AG10803 (cell line): ENCODE measurements around the gene ZXDA.

Experiments used
- DNase-seq: peaks from one replicate; pipeline ENCODE4 v3.0.0; 2010; ENCODE audit warnings: low read depth
- H3K4me3 ChIP-seq: 2 replicates; pipeline ENCODE4 v1.5.1; 2011; ENCODE audit warnings: mild to moderate bottlenecking, low read length, control low read depth
- TF ChIP-seq, protein P1 (sequence below): conservative IDR thresholded peaks from 2 replicates; pipeline ENCODE4 v1.5.1; 2011; ENCODE audit warnings: mild to moderate bottlenecking, low read length, control low read depth, inconsistent platforms

Gene ZXDA

DNA sequence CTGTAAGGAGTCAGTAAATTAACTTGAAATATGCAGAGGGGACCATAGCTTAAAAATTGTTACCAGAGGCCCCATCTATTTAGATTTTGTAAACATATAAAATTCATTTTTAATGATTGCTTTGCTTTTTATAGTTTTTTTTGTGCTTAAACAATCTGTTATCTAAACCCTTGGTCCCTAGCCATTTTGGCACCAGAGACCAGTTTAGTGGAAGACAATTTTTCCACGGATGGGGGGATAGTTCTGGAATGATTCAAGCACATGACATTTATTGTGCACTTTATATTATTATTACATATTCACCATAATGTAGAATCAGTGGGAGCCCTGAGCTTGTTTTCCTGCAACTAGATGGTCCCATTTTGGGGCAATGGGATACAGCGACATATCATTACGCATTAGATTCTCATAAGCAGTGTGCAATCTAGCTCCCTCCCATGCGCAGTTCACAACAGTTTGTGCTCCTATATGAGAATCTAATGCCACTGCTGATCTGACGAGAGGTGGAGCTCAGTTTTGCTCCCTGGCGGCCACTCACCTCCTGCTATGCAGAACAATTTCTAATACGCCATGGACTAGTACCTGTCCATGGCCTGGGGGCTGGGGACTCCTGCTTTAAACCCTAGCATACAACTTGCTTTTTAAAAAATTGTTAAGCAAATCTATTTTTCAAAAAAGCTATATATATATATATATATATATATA is 5.9 kb downstream of the ZXDA start:
- DNase-seq, result no peak
- TF ChIP-seq, protein P1, sequence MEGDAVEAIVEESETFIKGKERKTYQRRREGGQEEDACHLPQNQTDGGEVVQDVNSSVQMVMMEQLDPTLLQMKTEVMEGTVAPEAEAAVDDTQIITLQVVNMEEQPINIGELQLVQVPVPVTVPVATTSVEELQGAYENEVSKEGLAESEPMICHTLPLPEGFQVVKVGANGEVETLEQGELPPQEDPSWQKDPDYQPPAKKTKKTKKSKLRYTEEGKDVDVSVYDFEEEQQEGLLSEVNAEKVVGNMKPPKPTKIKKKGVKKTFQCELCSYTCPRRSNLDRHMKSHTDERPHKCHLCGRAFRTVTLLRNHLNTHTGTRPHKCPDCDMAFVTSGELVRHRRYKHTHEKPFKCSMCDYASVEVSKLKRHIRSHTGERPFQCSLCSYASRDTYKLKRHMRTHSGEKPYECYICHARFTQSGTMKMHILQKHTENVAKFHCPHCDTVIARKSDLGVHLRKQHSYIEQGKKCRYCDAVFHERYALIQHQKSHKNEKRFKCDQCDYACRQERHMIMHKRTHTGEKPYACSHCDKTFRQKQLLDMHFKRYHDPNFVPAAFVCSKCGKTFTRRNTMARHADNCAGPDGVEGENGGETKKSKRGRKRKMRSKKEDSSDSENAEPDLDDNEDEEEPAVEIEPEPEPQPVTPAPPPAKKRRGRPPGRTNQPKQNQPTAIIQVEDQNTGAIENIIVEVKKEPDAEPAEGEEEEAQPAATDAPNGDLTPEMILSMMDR, result no peak

DNA sequence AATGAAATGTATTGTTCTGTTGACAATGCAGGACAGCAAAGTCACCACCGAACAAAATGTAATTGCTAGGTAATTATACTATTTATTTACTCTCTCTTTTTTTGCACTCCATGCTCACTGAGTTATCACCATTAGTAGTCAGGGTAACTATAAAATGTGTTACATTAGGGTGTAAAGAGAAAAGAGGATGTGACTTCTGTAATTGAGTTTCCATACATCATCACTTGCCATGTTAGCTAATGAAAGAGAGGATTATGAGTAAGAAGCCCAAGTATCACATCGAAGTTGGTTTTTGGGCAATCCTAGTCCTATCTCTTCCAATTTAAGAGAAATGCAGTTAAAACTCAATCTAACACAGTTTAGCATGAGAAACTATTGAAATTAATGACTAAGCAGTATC is 7.6 kb downstream of the ZXDA start:
- H3K4me3 ChIP-seq, result no peak overlapping the region
- TF ChIP-seq, protein P1, result no peak
- DNase-seq, result no peak

More for the DNA sequence above, 5.9 kb downstream of the ZXDA start:
- H3K4me3 ChIP-seq, result no peak overlapping the region

DNA sequence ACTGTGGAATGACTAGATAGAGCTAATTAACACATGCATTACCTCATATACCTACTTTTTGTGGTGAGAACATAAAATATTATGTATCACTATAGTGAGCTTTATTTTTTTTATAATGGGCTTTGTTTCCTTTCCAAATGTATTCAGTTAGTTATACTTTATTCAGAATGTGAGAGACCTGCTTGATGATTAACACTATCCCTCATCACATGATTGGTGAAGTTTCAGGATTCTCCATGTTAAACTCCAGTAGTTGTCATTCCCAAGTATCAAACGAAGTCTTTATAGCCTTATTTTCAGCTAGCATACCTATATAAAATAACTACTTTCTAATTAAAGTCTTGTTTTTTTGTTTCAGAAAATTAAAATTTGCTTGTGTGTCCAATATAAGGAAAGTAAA is 8.8 kb downstream of the ZXDA start:
- no peak overlapping the region for H3K4me3 ChIP-seq
- no peak for DNase-seq
- TF ChIP-seq, protein P1, result no peak

DNA sequence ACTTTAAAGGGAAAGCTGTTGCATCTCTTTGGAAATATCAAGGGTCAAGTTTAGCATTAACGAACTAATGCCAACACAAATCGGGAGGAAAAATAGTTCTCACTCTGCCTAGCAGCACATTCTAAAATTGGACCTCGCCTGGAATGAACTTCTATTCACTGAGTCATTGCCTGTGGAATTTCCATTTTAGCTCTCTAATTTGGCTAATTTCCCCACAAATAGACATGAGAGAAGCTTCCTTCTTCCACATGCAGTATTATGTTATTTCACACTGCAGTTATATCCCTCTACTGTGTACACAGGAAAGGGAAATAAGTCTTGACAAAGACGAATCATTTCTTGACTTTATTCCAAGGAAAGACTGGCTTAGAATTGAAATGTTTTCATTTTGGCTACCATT is 9.3 kb downstream of the ZXDA start:
- DNase-seq, result peak; percentile 76
- TF ChIP-seq, protein P1, result no peak
- H3K4me3 ChIP-seq, result no peak overlapping the region

- no peak overlapping the region for H3K4me3 ChIP-seq
- no peak for DNase-seq
- TF ChIP-seq, protein P1, result no peak
Measured at GRCh38 chrX:57899906-57900305, 10.4 kb downstream of the ZXDA start.

DNA sequence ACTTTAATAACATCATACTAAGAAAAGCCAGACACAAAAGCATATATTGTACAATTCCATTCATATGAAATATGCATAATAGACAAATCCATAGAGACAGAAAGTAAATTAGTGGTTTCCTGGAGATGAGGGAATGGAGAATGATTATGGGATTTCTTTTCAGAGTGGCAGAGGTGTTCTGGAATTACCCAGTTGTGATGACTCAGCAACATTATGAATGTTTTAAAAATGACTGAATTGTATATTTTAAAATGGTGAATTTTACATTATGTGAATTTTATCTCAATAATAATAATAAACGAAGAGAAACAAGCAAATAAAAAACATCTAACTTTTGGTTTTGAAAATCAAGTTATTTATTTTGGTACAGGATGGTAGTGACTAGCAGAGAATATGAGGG is 11.2 kb downstream of the ZXDA start:
- no peak overlapping the region for H3K4me3 ChIP-seq
- DNase-seq, result no peak
- TF ChIP-seq, protein P1, result no peak

- no peak for DNase-seq
- H3K4me3 ChIP-seq, result no peak overlapping the region
- TF ChIP-seq, protein P1, result no peak
Measured at GRCh38 chrX:57871463-57871862, 38.8 kb downstream of the ZXDA start.
